Esophagus squamous epithelium (tissue), 4 donors: ENCODE data around the gene DCAF6.

ENCODE experiments used
- CTCF ChIP-seq, 6 experiments: fragments of 450-650 bp in 4 of 6; fragments of 200-600 bp in 2 of 6; sonication (generic) in 2 of 6; IDR thresholded peaks; one replicate each; pipeline ENCODE4 v1.5.1; 2016 to 2019; ENCODE audit warnings: antibody characterized with exemption in 6 of 6, mild to moderate bottlenecking in 4 of 6, moderate library complexity in 4 of 6
- POLR2A ChIP-seq, 4 donors: fragments of 450-650 bp; IDR thresholded peaks; one replicate each; pipeline ENCODE4 v1.6.1; 2017; ENCODE audit warnings: antibody characterized with exemption in 4 of 4, mild to moderate bottlenecking in 4 of 4, moderate library complexity in 3 of 4

- TF ChIP-seq CTCF (IDR thresholded peaks at IDR 0.05) (no peak), POLR2A (IDR thresholded peaks at IDR 0.05) (no peak)
Measured at GRCh38 chr1:168053681-168054080, 117.2 kb downstream of the DCAF6 start.
